ENCODE results near the gene KDM4E. TPM values are rescaled to one million over a fixed set of nuclear protein-coding genes. Genes with fewer than 3 reads are reported as not detected.

Gene KDM4E
- total and polyA plus RNA-seq, 9 of the 15 experiments (the other 6 are each of a cell fraction or from before 2014, with no cell fraction given): 0.04 TPM; not detected in 8

DNA sequence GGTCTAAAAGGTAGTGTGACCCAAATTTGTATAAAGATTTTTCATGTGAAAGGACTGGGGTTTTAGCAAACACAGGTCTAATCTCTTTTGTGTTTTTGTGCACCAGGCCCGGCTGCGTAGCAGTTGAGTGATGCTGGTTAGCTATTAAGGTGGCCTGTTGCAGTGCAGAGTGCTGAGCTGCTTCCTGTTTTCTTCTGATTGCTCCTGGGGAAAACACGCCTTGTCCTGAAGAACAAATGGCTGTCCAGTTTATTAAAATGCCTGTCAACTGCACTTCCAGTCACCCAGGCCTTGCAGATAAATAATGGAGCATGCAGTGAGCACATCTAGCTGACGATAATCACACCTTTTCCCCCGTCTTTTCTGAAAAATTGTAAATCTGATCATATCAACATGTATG is 43.5 kb downstream of the KDM4E start (continued):
- TF ChIP-seq, protein P1, sequence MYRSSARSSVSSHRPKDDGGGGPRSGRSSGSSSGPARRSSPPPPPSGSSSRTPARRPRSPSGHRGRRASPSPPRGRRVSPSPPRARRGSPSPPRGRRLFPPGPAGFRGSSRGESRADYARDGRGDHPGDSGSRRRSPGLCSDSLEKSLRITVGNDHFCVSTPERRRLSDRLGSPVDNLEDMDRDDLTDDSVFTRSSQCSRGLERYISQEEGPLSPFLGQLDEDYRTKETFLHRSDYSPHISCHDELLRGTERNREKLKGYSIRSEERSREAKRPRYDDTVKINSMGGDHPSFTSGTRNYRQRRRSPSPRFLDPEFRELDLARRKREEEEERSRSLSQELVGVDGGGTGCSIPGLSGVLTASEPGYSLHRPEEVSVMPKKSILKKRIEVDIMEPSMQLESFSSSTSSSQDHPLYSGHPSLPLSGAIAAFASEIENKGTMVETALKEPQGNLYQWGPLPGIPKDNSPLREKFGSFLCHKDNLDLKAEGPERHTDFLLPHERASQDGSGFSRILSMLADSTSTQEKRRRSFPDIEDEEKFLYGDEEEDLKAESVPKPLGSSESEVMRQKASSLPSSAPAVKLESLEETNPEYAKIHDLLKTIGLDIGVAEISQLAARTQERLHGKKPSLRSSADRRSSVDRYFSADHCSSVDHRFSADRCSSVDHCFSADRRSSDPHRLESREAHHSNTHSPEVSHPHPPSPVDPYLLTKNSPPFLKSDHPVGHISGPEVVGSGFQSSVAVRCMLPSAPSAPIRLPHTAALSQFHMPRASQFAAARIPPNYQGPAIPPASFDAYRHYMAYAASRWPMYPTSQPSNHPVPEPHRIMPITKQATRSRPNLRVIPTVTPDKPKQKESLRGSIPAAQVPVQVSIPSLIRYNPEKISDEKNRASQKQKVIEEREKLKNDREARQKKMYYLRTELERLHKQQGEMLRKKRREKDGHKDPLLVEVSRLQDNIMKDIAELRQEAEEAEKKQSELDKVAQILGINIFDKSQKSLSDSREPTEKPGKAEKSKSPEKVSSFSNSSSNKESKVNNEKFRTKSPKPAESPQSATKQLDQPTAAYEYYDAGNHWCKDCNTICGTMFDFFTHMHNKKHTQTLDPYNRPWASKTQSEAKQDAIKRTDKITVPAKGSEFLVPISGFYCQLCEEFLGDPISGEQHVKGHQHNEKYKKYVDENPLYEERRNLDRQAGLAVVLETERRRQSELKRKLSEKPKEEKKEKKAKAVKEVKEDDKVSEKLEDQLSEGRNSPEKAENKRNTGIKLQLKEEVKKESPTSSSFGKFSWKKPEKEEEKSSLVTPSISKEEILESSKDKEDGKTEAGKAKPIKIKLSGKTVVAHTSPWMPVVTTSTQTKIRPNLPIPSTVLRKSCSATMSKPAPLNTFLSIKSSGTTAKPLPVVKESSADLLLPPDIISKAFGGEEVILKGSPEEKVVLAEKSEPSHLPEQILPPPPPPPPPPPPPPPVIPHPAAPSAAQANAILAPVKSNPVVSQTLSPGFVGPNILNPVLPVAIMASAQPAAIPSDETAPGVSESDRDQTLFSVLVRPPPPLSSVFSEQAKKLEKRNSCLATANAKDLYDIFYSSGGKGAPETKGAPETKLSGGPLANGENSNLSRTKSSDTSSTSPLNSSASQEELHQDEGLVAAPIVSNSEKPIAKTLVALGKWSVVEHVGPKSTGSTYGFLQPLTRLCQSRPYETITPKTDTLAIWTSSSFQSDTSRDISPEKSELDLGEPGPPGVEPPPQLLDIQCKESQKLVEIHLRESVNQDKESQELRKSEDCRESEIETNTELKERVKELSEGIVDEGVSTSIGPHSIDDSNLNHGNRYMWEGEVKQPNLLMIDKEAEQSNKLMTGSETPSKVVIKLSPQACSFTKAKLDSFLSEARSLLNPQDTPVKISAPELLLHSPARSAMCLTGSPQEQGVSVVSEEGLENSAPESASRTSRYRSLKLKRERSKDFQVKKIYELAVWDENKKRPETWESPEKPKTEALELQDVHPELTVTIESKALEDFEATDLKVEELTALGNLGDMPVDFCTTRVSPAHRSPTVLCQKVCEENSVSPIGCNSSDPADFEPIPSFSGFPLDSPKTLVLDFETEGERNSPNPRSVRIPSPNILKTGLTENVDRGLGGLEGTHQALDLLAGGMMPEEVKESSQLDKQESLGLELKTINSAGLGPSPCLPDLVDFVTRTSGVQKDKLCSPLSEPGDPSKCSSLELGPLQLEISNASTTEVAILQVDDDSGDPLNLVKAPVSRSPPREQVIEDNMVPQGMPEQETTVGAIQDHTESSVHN (IDR thresholded peaks at IDR 0.05; ENCODE audit: borderline replicate concordance in 1 of 2, low read depth in 1 of 2): 0 out of 4 replicates have a peak, but pooled peaks of 1 of the 2 experiments have one; percentile 22
- TF ChIP-seq NFYB (IDR thresholded peaks at IDR 0.05; ENCODE audit: extremely low read depth, insufficient read length) (peak; percentile 84), TEAD4 (IDR thresholded peaks at IDR 0.05; ENCODE audit: low read length) (peak; percentile 56), TEAD4 (CRISPR knock-in tag; IDR thresholded peaks at IDR 0.05; ENCODE audit: borderline replicate concordance) (no peak), FOXJ2 (tag; IDR thresholded peaks at IDR 0.05) (no peak), ZNF347 (CRISPR knock-in tag; IDR thresholded peaks at IDR 0.05; ENCODE audit: low read depth) (no peak), CXXC5 (CRISPR knock-in tag; IDR thresholded peaks at IDR 0.05) (peak; percentile 76), YY1 (IDR thresholded peaks at IDR 0.05; ENCODE audit: borderline replicate concordance in 1 of 3, control insufficient read depth in 1 of 3, extremely low read depth in 1 of 3, insufficient read depth in 3 of 3, insufficient read length in 1 of 3, insufficient replicate concordance in 2 of 3, low read depth in 1 of 3, low read length in 2 of 3) (peak in 2 of 3 experiments; percentile 10 to 63), RBM15 (IDR thresholded peaks at IDR 0.05; ENCODE audit: insufficient read depth, low read length) (no peak), BRD9 (IDR thresholded peaks at IDR 0.05; ENCODE audit: low read depth, partially characterized antibody) (peak; percentile 31), ATF3 (IDR thresholded peaks at IDR 0.05) (peak; percentile 16; the same call in 1 of the 2 replicates), ATF3 (CRISPR knock-in tag; conservative IDR thresholded peaks at IDR 0.05) (0 out of 2 replicates have a peak, but pooled peaks have one; percentile 58)
- TF ChIP-seq, protein P2, sequence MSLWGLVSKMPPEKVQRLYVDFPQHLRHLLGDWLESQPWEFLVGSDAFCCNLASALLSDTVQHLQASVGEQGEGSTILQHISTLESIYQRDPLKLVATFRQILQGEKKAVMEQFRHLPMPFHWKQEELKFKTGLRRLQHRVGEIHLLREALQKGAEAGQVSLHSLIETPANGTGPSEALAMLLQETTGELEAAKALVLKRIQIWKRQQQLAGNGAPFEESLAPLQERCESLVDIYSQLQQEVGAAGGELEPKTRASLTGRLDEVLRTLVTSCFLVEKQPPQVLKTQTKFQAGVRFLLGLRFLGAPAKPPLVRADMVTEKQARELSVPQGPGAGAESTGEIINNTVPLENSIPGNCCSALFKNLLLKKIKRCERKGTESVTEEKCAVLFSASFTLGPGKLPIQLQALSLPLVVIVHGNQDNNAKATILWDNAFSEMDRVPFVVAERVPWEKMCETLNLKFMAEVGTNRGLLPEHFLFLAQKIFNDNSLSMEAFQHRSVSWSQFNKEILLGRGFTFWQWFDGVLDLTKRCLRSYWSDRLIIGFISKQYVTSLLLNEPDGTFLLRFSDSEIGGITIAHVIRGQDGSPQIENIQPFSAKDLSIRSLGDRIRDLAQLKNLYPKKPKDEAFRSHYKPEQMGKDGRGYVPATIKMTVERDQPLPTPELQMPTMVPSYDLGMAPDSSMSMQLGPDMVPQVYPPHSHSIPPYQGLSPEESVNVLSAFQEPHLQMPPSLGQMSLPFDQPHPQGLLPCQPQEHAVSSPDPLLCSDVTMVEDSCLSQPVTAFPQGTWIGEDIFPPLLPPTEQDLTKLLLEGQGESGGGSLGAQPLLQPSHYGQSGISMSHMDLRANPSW (CRISPR knock-in tag; IDR thresholded peaks at IDR 0.05): no peak
- TF ChIP-seq, protein P3, sequence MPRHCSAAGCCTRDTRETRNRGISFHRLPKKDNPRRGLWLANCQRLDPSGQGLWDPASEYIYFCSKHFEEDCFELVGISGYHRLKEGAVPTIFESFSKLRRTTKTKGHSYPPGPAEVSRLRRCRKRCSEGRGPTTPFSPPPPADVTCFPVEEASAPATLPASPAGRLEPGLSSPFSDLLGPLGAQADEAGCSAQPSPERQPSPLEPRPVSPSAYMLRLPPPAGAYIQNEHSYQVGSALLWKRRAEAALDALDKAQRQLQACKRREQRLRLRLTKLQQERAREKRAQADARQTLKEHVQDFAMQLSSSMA (CRISPR knock-in tag; IDR thresholded peaks at IDR 0.05): no peak

Data from K562 (cell line).